GM21619 (cell line): Measurements from ENCODE around the gene UFC1.
"Not testable (repeated sequence)": the region's sequence is repeated elsewhere in the genome, so short reads cannot be mapped to it uniquely, and the experiment has no call there.

ENCODE experiments used
- ATAC-seq: cut with Tn5 transposase; IDR thresholded peaks from one replicate; pipeline ENCODE4 v1.9.1; 2021; ENCODE audit not compliant: unreplicated experiment

The UFC1 gene

DNA sequence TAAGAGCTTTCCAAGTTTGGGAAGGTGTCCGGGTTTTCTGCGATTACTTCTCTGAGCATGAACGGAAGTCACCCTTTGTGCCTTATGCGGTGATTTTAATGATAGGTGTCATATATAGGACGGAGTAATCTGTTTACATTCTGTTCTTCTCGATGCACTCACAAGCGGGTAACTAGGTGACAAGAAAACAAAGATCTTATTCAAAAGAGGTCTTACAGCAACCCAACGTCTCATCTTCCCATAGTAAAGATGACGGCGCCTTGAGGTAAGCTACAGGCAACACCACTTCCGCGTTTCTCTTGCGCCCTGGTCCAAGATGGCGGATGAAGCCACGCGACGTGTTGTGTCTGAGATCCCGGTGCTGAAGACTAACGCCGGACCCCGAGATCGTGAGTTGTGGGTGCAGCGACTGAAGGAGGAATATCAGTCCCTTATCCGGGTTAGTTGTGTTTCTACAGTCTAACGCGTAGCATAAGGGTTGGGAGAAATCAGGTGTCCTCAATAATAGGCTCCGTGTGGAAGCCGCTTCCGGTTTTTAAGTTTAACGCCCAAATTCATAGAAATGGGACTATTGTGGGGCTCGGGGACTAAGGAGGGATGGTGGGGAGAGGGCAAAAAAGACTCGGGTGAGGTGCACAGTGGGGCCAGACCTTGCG is at the start of gene UFC1:
Gene UFC1, plus strand, starts transcription at position 297 of the 656 bp plus-strand sequence. Its CDS starts 20 bp downstream, at position 317.
- ATAC-seq = peak; percentile 87

DNA sequence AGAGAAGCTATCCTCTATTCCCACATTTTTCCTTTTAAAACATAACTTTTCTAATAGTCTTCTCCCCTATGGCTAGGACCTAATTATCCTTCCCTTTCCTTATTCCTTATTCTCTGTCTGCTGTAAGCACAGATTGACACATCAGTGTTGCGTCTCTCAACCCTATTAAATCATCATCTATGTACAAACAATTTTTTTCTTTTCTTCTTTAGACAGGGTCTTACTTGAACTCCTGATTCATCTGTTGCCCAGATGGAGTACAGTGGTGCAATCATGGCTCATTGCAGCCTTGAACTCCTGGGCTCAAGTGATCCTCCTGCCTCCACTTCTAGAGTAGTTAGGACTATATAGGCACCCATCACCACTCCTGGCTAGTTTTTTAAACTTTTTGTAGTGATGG is 47.3 kb upstream of the UFC1 start:
- no peak for ATAC-seq

- no peak for ATAC-seq
Measured at GRCh38 chr1:161111117-161111516, 42.7 kb upstream of the UFC1 start.

DNA sequence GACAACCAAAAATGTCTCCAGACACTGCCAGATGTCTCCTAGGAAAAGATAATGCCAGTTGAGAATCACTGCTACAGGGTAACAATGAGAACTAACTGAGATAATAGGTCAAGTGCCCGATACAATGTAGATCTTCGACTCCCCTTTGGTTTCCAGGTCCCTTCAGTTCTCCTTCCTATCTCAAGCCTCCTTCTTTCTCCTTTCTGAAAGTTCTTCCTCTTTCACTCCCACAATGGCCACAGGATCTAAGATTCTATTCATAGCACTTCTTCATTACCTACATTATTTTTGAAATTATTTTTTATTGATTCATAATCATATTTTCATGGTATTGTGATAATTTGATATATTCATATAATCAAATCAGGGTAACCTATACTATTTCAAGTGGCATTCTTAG is 42.3 kb upstream of the UFC1 start:
- ATAC-seq = no peak

DNA sequence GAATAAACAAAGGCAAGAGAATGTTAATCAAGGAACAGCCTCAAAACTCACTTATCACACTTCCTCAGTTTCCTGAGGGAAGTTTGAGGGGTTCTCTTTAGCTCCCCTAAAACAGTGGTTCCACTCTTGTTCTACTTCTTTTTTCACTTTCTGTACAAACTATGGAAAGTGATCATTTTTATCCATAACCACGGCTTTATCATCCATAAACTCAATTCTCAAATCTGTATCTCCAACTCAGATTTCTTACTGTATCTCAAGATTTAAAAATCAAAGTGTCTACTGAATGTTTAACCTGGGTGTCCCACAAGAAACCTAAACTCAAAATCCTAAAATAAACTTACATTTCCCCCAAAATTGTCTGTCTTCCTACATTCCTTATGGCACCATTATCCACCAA is 39.9 kb upstream of the UFC1 start:
- no peak for ATAC-seq

- ATAC-seq = no peak
Measured at GRCh38 chr1:161114556-161114955, 39.2 kb upstream of the UFC1 start.

DNA sequence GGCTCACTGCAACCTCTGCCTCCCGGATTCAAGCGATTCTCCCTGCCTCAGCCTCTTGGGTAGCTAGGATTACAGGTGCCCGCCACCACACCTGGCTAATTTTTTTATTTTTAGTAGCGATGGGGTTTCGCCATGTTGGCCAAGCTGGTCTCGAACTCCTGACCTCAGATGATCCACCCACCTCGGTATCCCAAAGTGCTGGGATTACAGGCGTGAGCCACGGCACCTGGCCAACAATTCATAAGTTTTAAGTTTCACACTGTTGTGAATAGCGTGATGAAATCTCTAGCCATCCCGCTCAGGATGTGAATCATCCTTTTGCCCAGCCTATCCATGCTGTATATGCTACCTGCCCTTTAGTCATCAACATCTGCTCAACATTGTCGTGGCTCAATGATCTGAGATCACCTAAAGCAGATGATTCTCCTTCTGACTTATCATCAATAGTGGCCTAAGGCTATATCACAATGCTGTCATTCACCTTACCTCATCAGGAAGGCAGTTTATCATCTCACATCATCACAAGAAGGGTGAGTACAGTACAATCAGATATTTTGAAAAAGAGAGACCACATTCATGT is 38.6 kb upstream of the UFC1 start:
- no peak for ATAC-seq

- not testable (repeated sequence) for ATAC-seq
Measured at GRCh38 chr1:161115961-161116360, 37.8 kb upstream of the UFC1 start.

DNA sequence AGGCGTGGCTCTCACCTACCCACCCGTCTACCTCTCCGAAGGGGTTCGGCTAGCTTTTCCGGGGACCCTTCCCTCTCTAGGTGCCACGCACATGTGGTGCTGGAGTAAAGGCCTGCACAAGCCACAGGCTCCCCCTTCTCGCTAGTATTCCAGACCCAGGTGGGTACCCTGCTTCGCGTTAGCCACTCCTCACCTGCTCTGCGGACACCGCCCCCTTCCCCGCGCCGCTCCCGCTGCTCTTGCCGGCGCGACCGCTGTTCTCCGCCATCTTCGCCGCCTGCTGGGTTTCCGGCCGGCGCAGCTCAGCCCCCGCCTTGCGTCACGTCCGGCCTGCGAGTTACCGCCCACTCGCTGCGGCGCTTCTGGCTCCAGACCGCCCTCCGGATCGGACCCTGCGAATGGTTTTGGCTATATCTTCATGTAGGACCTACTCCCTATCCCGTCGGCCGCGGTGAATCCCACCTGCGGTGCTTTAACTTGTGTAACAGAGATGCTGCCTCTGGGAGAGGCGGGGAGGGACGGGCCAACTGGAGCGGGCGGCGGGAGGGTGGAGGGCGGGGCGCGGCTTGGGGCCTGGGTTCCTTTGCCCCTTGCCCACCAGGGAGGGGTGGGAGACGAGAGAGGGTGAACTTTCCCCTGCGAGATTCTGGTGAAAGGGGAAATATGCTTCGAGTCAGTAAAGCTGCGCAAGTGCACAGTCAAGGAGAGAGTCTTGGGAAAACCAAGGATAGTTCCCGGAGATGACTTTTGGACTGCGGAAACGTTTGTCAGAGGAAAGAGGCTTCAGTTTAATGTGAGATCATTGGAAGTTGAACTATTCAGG is 35.8 kb upstream of the UFC1 start, which contains the start of the genes NIT1 and PFDN2:
Gene NIT1, plus strand, starts transcription at position 347 of the 823 bp plus-strand sequence. Its CDS starts 72 bp downstream, at position 419.
Gene PFDN2, minus strand, starts transcription at position 279 of the 823 bp plus-strand sequence. Its CDS starts 11 bp downstream, at position 268.
- ATAC-seq = peak; percentile 85

DNA sequence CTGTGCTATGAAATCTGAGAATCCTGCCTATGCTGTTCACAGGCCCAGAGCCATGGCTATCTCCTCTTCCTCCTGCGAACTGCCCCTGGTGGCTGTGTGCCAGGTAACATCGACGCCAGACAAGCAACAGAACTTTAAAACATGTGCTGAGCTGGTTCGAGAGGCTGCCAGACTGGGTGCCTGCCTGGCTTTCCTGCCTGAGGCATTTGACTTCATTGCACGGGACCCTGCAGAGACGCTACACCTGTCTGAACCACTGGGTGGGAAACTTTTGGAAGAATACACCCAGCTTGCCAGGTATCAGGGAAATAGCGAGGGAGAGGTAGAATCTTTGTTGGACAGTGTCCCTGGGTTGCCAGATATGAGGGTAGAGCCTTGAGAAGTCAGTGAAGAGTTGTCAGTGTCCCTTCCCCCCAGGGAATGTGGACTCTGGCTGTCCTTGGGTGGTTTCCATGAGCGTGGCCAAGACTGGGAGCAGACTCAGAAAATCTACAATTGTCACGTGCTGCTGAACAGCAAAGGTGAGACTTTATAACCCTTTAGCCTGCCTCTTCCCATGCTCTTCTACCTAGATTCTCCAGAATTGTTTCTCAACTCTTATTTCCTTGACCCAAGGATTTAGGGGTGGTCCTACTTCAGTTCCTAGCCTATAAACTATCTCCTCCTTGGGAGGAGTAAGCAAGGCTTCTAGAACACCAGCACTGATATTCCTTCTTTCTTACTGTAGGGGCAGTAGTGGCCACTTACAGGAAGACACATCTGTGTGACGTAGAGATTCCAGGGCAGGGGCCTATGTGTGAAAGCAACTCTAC is 34.5 kb upstream of the UFC1 start:
- ATAC-seq = peak; percentile 41

DNA sequence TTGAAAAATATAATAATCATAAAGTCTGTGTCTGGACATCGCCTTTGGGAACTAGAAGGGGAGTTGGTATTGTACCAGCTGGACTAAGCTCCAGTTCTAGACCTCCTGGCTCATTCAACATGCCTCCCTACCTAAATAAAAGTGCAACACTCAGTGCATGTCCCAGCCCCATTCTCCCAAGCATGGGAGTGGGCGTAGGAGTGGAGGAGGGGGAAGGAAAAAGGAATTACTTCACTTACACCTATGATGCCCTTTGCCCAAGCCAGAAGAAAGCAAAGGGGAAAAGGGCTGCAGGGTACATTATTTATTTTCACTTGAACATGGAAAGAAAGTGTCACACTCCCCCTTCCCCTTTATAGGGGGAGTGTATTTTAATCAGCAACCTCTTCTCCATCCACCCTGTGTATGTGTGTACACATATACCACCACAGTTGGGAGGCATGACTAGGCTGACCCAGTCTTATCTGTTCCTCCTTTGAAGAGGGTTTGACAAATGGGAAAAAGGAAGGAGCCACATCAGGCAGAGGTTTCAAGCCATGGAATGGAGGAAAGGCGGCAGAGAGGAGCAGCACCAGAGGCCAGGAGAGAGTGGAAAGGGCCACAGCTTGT is 32.6 kb upstream of the UFC1 start:
- no peak for ATAC-seq

- ATAC-seq = no peak
Measured at GRCh38 chr1:161121834-161122233, 31.9 kb upstream of the UFC1 start.

DNA sequence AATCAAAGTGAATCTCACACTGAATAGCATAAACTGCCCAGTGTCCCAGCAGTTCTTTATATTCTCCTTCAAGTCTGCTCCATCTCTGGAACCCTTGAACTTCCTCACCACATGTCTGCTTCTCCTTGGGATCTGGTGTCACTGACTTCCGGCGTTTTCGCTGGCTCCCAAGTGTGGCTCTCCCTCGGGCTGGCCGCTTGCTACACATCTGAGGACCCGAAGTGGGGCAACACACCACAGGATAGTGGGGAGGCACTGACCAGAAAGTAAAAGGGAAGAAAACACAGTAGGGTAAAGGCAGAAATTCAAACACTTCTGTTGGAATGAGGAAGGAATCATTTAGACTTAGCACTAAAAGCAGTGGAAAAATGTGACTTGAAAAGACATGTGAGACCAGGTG is 30.8 kb upstream of the UFC1 start:
- no peak for ATAC-seq

DNA sequence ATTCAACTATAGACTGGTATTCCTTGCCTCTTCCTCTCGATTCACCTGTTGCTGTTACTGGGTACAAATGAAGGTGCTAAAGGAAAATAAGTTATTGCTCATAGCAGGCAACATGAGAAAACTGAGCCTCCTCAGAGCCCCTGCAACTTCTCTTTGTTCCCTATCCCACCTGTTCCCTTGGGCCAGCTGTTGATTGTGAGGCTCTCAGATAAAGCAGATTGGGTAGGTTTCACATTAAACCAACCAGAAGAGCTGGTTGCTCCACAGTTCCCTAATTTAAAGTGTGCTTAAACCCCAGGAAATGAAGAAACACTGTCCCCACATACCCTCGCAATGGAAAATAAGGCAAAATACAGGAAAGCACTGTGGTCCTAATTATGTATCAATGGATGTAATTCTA is 26.1 kb upstream of the UFC1 start:
- ATAC-seq = no peak

GRCh38 chr1:161128591-161129420 is 25.0 kb upstream of the UFC1 start:
- no peak for ATAC-seq

DNA sequence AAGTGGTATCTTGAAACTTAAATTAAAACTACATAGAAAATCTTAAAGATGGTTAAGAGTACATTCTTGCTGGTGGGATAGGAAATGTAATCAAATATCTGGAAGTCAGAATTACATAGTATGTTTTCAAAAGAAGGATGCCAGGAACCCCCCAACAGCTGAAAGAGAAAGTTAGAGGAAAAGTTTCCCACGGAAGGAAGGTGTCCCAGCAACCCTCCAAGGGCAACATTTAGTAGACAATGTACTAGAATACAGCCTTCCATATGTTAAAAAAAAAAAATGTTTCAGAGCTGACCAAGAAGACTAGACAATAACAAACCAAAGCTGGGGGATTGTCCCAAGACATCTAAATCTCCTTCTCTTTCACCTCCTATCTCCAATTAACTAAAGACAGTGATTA is 23.5 kb upstream of the UFC1 start:
- ATAC-seq = no peak

DNA sequence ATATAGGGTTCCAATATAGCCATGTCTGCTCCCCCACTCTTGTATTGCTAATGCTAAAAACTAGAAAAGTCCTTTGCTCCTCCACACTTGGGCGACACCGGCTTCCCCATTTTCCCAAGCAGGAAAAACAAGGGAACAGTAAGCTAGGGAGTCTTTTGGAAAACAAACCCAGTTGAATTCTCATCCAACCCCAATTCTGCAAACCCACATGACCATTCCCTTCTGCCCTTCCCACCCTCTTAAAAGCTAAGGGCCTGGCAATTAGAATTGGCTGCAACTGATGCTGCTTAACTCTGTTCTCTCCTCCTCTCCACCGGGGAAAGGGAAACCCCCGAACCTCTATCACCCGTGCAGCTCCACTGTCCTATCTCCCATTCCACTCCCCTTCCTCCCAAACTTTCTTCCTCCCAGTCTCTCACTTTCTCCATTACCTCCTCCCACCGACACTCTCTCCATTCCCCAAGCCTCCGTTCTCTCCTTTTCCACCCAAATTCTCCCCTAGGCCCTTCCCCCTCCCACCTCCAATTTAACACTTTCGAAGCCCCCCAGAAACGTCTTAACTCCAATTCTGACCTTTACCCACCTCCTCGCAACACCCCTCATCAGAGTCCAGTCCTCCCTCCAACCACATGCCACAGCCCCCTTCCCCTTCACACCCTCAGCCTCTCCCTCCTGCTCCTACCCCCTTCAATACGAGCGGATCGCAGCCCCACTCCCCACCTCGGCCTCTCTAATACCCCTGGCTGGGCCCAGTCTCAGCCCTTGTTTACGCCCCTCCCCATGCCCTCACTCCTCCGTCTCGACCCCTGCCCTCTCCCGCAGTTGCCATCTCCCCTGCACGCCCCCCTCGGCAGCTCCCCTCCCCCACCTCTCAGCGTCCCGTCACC is 22.0 kb upstream of the UFC1 start:
- ATAC-seq = no peak

- ATAC-seq = peak; percentile 93
Measured at GRCh38 chr1:161132410-161133219, 21.2 kb upstream of the UFC1 start, which contains the start of gene DEDD. TSS of gene DEDD (minus strand) at chr1:161132667. CDS start at chr1:161124462, 8,205 bp downstream.
